Heart right ventricle (tissue), 16 donors: Measurements from ENCODE around the gene DNAJB12. TPM values are rescaled to one million over a fixed set of nuclear protein-coding genes. Genes with fewer than 3 reads are reported as not detected.
A peak's percentile ranks its signal among the peaks of the same experiment; 100 is the strongest.

Experiments
- ATAC-seq, 8 donors: fragments of 200-7000 bp; cut with Tn5 transposase; one replicate each; pipeline ENCODE4 v1.9.1; 2020; ENCODE audit warnings: mild to moderate bottlenecking in 8 of 8, moderate library complexity in 8 of 8, moderate number of reproducible peaks in 1 of 8
- DNase-seq, 2 donors: peaks; one replicate each; pipeline ENCODE4 v3.0.0-alpha.2; 2020
- H3K27ac ChIP-seq, 10 donors: fragments of 200-600 bp; sonication (generic) in 2 of 10; one replicate each; pipeline versions ENCODE4 v1.5.0 to v1.8.0; 2020 to 2022; ENCODE audit warnings: mild to moderate bottlenecking in 3 of 10
- H3K27me3 ChIP-seq, 7 donors: fragments of 200-600 bp; one replicate each; pipeline ENCODE4 v1.8.0; 2021 to 2022; ENCODE audit warnings: mild to moderate bottlenecking in 2 of 7
- H3K36me3 ChIP-seq, 9 donors: fragments of 200-600 bp; sonication (generic) in 1 of 9; one replicate each; pipeline versions ENCODE4 v1.5.0 to v1.8.0; 2020 to 2022; ENCODE audit warnings: mild to moderate bottlenecking in 2 of 9
- H3K4me1 ChIP-seq, 9 donors: fragments of 200-600 bp; sonication (generic) in 1 of 9; one replicate each; pipeline versions ENCODE4 v1.5.0 to v1.8.0; 2020 to 2022; ENCODE audit warnings: mild to moderate bottlenecking in 4 of 9
- H3K4me3 ChIP-seq, 10 donors: fragments of 200-600 bp; sonication (generic) in 2 of 10; one replicate each; pipeline versions ENCODE4 v1.5.0 to v1.8.0; 2020 to 2022; ENCODE audit warnings: mild to moderate bottlenecking in 7 of 10, moderate library complexity in 2 of 10
- H3K9me3 ChIP-seq, 11 donors: fragments of 200-600 bp in 10 of 11; sonication (generic) in 2 of 11; one replicate each; pipeline versions ENCODE4 v1.5.0 to v1.8.0; 2013 to 2022; ENCODE audit warnings: mild to moderate bottlenecking in 2 of 11, control low read depth in 1 of 11, moderate library complexity in 1 of 11
- WGBS, 2 donors: extraction: QIAGEN DNeasy Blood & Tissue Kit; methylation state at CpG; one replicate each; pipeline ENCODE4 v1.1.7; 2013; ENCODE audit warnings: inconsistent platforms in 1 of 2; 5-methylcytosine and 5-hydroxymethylcytosine counted together
- intact Hi-C, 10 donors: fragments of 100-400 bp; cut with DNase I; formaldehyde crosslinking; loops; one replicate each; pipeline versions ENCODE4 v1.11.1 to v1.14.2; 2022
- polyA plus RNA-seq, 2 donors: library from polyadenylated mRNA; stranded (reverse); fragments of 200-250 nt; gene quantifications; one replicate each; pipeline ENCODE4 v1.2.3, GENCODE V29; 2013
- total RNA-seq, 10 donors: library from RNA; stranded (reverse); fragmentation: NEBNext Ultra II Directional in 3 of 10; extraction: Animal tissue kit (Norgen Biotek cat#: 25700) in 3 of 10; gene quantifications; one replicate each; pipeline versions ENCODE4 v1.2.1 to v1.2.4, GENCODE V29; 2021 to 2023
- TF ChIP-seq, protein P1 (sequence below), 9 donors: fragments of 200-600 bp; sonication (generic) in 2 of 9; IDR thresholded peaks; one replicate each; pipeline versions ENCODE4 v1.5.0 to v1.8.0; 2021 to 2022; ENCODE audit warnings: antibody characterized with exemption in 9 of 9, mild to moderate bottlenecking in 5 of 9, moderate library complexity in 1 of 9
- donor health status: Arrhythmogenic right ventricular cardiomyopathy.
- donor health status: ischemic (EF 13 %, LVEDD 7.1; RV severe dilation, severe dysfunction).
- donor health status: healthy with polysubstance abuse.
- donor health status: DM: no; HTN: yes; CAD: no.
- donor health status: DM: no; HTN: no; CAD: no.
- donor health status: ischemic (EF 25% LVEDD 6.9; RV normal size, moderate dysfunction).
- donor health status: ischemic (EF 25% LVEDD 5.7; RV mildly dilated, moderate dysfunction).
- donor health status: healthy.
- donor health status: DM: yes; HTN: yes; CAD: no.
- donor health status: Ischemic cardiomyopathy.
- donor health status: ischemic (EF 35%, LVEDD 5.7; RV mildly dilated, moderate dysfunction).
- donor health status: nonischemic (EF 11% LVEDD 7.7; RV severe dilation, severe dysfunction).
- donor health status: DM: yes; HTN: yes; CAD: no.
- donor health status: PGD.
- donor health status: ischemic (EF 29% LVEDD 5.4; RV normal size, mild dysfunction).
- donor health status: nonischemic (EF 23%, LVEDD 6.1; RV moderate dilation, normal function).

DNAJB12 gene
- total and polyA plus RNA-seq, 12 donors = 22.6 to 32.8 (median 27.9) TPM

DNA sequence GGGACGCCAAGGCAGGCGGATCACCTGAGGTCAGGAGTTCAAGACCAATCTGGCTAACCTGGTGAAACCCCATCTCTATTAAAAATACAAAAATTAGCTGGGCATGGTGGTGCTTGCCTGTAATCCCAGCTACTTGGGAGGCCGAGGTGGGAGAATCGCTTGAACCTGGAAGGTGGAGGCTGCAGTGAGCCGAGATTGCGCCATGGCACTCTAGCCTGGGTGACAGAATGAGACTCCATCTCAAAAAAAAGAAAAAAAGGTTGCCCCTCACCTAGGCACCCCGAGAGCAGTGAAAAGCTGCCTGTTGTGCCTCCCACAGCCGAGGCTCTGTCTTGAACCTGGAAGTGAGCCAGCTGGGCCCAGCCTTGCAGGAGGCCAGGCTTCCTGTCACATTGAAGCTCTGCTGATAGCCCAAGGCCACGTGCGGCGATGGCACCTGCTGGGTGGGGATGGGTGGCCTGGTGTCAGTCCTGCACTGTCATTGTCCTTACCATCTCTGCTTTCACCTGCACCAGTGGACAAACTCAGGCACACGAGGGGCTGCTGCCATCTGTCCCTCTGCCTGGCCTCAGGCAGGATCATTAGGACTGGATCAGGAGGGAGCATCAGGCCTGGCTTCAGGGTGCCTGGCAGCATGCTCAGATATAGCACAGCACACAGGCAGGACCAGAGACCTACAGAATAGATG is 37.8 kb downstream of the DNAJB12 start:
- Histone ChIP-seq H3K36me3 (no peaks in the 10 kb centered on the region), H3K27ac (peak overlapping the region; percentile 54 to 99 (median 83)), H3K27me3 (no peaks in the 10 kb centered on the region), H3K4me3 (no peak overlapping the region), H3K4me1 (peaks cover 42 to 77% (median 71%) of the 10 kb centered on the region in 9 donors), H3K9me3 (no peaks in the 10 kb centered on the region)
- 54 to 62% methylated on average over 12 of the region's 12 CpGs for WGBS, 2 donors
- ATAC-seq (peak in 4 of 8 donors; percentile 20 to 48 (median 41)), DNase-seq (peak; percentile 76 to 77)
- intact Hi-C loops = loop anchor here in 5 of 10 donors (5.0 kb wide), 3 partner anchors 40 to 60 kb away; partner anchors contain the start of gene DDIT4 (in 2 of the 5)
- TF ChIP-seq, protein P1, sequence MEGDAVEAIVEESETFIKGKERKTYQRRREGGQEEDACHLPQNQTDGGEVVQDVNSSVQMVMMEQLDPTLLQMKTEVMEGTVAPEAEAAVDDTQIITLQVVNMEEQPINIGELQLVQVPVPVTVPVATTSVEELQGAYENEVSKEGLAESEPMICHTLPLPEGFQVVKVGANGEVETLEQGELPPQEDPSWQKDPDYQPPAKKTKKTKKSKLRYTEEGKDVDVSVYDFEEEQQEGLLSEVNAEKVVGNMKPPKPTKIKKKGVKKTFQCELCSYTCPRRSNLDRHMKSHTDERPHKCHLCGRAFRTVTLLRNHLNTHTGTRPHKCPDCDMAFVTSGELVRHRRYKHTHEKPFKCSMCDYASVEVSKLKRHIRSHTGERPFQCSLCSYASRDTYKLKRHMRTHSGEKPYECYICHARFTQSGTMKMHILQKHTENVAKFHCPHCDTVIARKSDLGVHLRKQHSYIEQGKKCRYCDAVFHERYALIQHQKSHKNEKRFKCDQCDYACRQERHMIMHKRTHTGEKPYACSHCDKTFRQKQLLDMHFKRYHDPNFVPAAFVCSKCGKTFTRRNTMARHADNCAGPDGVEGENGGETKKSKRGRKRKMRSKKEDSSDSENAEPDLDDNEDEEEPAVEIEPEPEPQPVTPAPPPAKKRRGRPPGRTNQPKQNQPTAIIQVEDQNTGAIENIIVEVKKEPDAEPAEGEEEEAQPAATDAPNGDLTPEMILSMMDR (IDR thresholded peaks at IDR 0.05) = no peak

DNA sequence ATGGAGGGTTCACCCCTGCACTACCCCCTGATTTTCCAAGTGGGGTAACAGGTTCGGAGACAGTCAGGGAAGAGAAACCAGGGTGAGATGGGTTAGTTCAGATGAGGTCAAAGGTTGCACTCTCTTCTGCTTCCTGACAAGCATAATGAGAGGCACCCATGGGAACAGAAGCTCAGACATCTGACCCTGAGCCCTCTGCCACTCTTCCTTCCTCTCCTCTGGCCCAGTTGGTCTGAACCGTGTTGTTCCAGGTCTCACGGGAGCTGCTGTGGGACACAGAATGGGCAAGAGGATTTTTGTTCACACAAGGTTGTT is 38.4 kb downstream of the DNAJB12 start:
- no peak overlapping the region for H3K4me3 ChIP-seq
- ATAC-seq (no peak), DNase-seq (no peak)
- TF ChIP-seq, protein P1 (IDR thresholded peaks at IDR 0.05) = no peak
- intact Hi-C loops = loop anchor here in 5 of 10 donors (5.0 kb wide), 3 partner anchors 39 to 59 kb away; partner anchors contain the start of gene DDIT4 (in 2 of the 5)
- H3K27ac ChIP-seq = peak overlapping the region; percentile 54 to 99 (median 83)
- H3K27me3 ChIP-seq = no peaks in the 10 kb centered on the region
- peaks cover 42 to 72% (median 67%) of the 10 kb centered on the region in 9 donors for H3K4me1 ChIP-seq
- H3K36me3 ChIP-seq = no peaks in the 10 kb centered on the region
- WGBS, 2 donors = 39 to 61% methylated on average over 3 of the region's 3 CpGs
- H3K9me3 ChIP-seq = no peaks in the 10 kb centered on the region

DNA sequence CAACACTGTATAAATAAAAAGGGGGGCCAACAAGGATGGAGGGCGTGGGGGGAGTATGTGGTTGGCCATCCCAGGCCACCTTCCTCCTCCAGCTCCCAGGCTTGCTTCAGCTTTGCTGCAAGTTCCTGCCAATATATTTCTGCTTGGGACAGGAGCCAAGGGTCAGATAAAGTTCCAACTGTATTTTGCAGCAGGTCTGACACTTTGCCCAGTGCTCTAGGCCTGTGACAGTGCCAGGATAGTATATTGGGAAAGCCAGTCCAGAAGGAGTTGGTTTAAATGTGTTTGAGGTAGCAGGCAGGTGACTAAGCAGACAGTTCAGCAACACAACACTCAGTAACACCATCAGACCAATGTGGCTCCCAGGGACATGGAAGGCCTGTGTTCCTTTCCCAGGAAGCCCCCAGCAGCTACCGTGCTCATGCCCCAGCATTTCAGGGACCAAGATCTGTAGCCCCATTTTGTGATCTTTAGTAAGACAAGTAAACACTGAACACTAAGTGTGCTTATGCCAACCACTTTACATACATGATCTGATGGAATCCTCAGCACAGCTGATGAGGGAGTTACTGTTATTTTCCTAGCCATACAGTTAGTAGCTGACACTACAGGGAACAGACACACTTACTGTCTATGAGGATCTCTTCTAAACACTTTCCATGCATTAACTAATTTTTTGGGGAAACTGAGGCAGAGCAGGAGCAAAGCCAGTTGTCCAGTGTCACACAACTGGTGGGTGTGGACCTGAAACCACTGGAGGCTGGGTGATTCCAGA is 38.9 kb downstream of the DNAJB12 start:
- 0 to 8% methylated on average over 2 of the region's 2 CpGs for WGBS, 2 donors
- no peaks in the 10 kb centered on the region for H3K27me3 ChIP-seq
- DNase-seq (peak in 1 of 2 donors; percentile 89), ATAC-seq (peak; percentile 9 to 78 (median 64))
- H3K4me1 ChIP-seq = peaks cover 36 to 70% (median 66%) of the 10 kb centered on the region in 9 donors
- no peaks in the 10 kb centered on the region for H3K9me3 ChIP-seq
- intact Hi-C loops = loop anchor here in 5 of 10 donors (5.0 kb wide), 3 partner anchors 38 to 58 kb away; partner anchors contain the start of gene DDIT4 (in 2 of the 5)
- H3K36me3 ChIP-seq = no peaks in the 10 kb centered on the region
- no peak overlapping the region for H3K4me3 ChIP-seq
- peak overlapping the region; percentile 54 to 99 (median 83) for H3K27ac ChIP-seq
- TF ChIP-seq, protein P1 (IDR thresholded peaks at IDR 0.05) = no peak

DNA sequence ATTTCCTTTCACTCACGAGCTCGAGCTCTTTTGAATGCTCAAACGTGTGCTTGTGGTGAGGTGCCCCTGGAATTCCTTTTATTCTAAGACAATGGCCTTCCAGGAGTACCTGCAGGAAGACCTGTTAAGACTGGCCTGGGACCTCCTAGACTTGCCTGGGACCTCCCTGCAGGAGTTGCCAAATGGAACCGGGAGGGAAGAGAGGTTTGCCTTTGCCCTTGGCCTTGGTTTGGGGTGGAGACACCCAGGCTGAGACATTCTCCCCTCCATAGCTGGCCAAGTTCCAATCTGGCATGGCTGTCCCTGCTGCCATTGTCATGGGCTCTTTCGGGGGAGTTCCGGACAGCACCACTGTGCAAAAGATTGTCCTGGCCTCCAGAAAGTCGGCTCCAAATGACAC is 39.7 kb downstream of the DNAJB12 start:
- intact Hi-C loops = loop anchor here in 5 of 10 donors (5.0 kb wide), 3 partner anchors 38 to 58 kb away; partner anchors contain the start of gene DDIT4 (in 2 of the 5)
- no peak overlapping the region for H3K4me3 ChIP-seq
- peaks cover 35 to 70% (median 66%) of the 10 kb centered on the region in 9 donors for H3K4me1 ChIP-seq
- H3K27ac ChIP-seq = peak overlapping the region; percentile 54 to 99 (median 83)
- WGBS, 2 donors = 23 to 32% methylated on average over 7 of the region's 7 CpGs
- H3K36me3 ChIP-seq = no peaks in the 10 kb centered on the region
- H3K27me3 ChIP-seq = no peaks in the 10 kb centered on the region
- no peaks in the 10 kb centered on the region for H3K9me3 ChIP-seq
- TF ChIP-seq, protein P1 (IDR thresholded peaks at IDR 0.05) = no peak
- ATAC-seq (no peak), DNase-seq (no peak)
